HEK293 (cell line): ENCODE data around the gene FAM89A.

Experiments
- CTCF ChIA-PET: fragments of 350-600 bp; formaldehyde crosslinking; extraction: SDS; loops from one replicate; lab custom pipeline; 2021; ENCODE audit warnings: antibody characterized with exemption; lab: Yijun Ruan, JAX
- POLR2A ChIA-PET: fragments of 300-600 bp; formaldehyde crosslinking; extraction: SDS; loops from one replicate; lab custom pipeline; 2020; ENCODE audit warnings: antibody characterized with exemption, inconsistent platforms; lab: Yijun Ruan, JAX
- H3K27ac ChIP-seq: fragments of 200-500 bp; sonication (Bioruptor generic); 2 replicates; pipeline ENCODE4 v1.5.1; 2014; ENCODE audit warnings: low read depth, low read length, control low read depth, inconsistent platforms; ENCODE audit errors: extremely low read depth
- H3K36me3 ChIP-seq, 2 experiments: fragments of 200-500 bp in 1 of 2; sonication (Bioruptor generic) in 1 of 2; 1 replicate in 1 of 2; 2 replicates in 1 of 2; pipeline ENCODE4 v1.5.1; 2014 to 2017; ENCODE audit warnings: inconsistent platforms in 2 of 2, low read length in 2 of 2; ENCODE audit not compliant: control insufficient read depth in 2 of 2, insufficient read depth in 1 of 2
- H3K4me1 ChIP-seq: fragments of 200-500 bp; sonication (Bioruptor generic); 2 replicates; pipeline ENCODE4 v1.5.1; 2014; ENCODE audit warnings: mild to moderate bottlenecking, low read length, inconsistent platforms; ENCODE audit not compliant: control insufficient read depth, insufficient read depth
- H3K4me3 ChIP-seq: 2 replicates; pipeline ENCODE4 v1.5.1; 2011; ENCODE audit warnings: low read depth, mild to moderate bottlenecking, control low read depth, low read length, moderate library complexity
- H3K9me3 ChIP-seq: fragments of 200-500 bp; sonication (Bioruptor generic); 2 replicates; pipeline ENCODE4 v1.5.1; 2014; ENCODE audit warnings: low read depth, low read length, inconsistent platforms; ENCODE audit not compliant: control insufficient read depth, insufficient read depth
- GLIS1 ChIP-seq: fragments of 450-650 bp; formaldehyde crosslinking; IDR thresholded peaks from 2 replicates; pipeline ENCODE4 v1.5.1; 2016; ENCODE audit warnings: missing biosample characterization, missing genetic modification characterization
- SCRT2 ChIP-seq: fragments of 450-650 bp; formaldehyde crosslinking; IDR thresholded peaks from 2 replicates; pipeline ENCODE4 v1.5.1; 2016; ENCODE audit warnings: missing biosample characterization, missing genetic modification characterization
- SP3 ChIP-seq: fragments of 450-650 bp; formaldehyde crosslinking; IDR thresholded peaks from 2 replicates; pipeline ENCODE4 v1.5.1; 2016; ENCODE audit warnings: missing biosample characterization, missing genetic modification characterization
- ZBTB21 ChIP-seq: fragments of 450-650 bp; formaldehyde crosslinking; IDR thresholded peaks from 2 replicates; pipeline ENCODE4 v1.5.1; 2017; ENCODE audit warnings: missing biosample characterization, missing genetic modification characterization
- ZIC2 ChIP-seq: fragments of 450-650 bp; formaldehyde crosslinking; IDR thresholded peaks from 2 replicates; pipeline ENCODE4 v1.5.1; 2016; ENCODE audit warnings: missing biosample characterization, missing genetic modification characterization
- ZNF114 ChIP-seq: fragments of 450-650 bp; formaldehyde crosslinking; IDR thresholded peaks from 2 replicates; pipeline ENCODE4 v1.5.0; 2017; ENCODE audit warnings: missing biosample characterization, missing genetic modification characterization
- ZNF2 ChIP-seq: fragments of 450-650 bp; formaldehyde crosslinking; IDR thresholded peaks from 2 replicates; pipeline ENCODE4 v1.5.1; 2016; ENCODE audit warnings: missing biosample characterization, missing genetic modification characterization
- ZNF211 ChIP-seq: fragments of 450-650 bp; formaldehyde crosslinking; IDR thresholded peaks from 2 replicates; pipeline ENCODE4 v1.5.1; 2016; ENCODE audit warnings: low read depth, missing biosample characterization, missing genetic modification characterization
- ZNF221 ChIP-seq: fragments of 450-650 bp; formaldehyde crosslinking; IDR thresholded peaks from 2 replicates; pipeline ENCODE4 v1.5.1; 2017; ENCODE audit warnings: missing biosample characterization, missing genetic modification characterization, borderline replicate concordance
- ZNF223 ChIP-seq: fragments of 450-650 bp; formaldehyde crosslinking; IDR thresholded peaks from 2 replicates; pipeline ENCODE4 v1.5.1; 2016; ENCODE audit warnings: missing biosample characterization, missing genetic modification characterization
- ZNF248 ChIP-seq: fragments of 450-650 bp; formaldehyde crosslinking; IDR thresholded peaks from 2 replicates; pipeline ENCODE4 v1.5.1; 2017; ENCODE audit warnings: missing biosample characterization, missing genetic modification characterization
- ZNF266 ChIP-seq: fragments of 450-650 bp; formaldehyde crosslinking; IDR thresholded peaks from 2 replicates; pipeline ENCODE4 v1.5.1; 2016; ENCODE audit warnings: missing biosample characterization, missing genetic modification characterization, low read depth
- ZNF274 ChIP-seq, 2 experiments: fragments of 200-500 bp in 1 of 2; fragments of 450-650 bp in 1 of 2; sonication (Bioruptor generic) in 1 of 2; formaldehyde crosslinking in 1 of 2; IDR thresholded peaks; 2 replicates each; pipeline versions ENCODE4 v1.5.1 to v1.6.1; 2014 to 2016; ENCODE audit warnings: borderline replicate concordance in 1 of 2, inconsistent platforms in 1 of 2, low read length in 1 of 2, missing biosample characterization in 1 of 2, missing genetic modification characterization in 1 of 2
- ZNF335 ChIP-seq: fragments of 450-650 bp; formaldehyde crosslinking; conservative IDR thresholded peaks from 2 replicates; pipeline ENCODE4 v1.5.1; 2016; ENCODE audit warnings: missing biosample characterization, missing genetic modification characterization
- ZNF362 ChIP-seq: fragments of 450-650 bp; formaldehyde crosslinking; IDR thresholded peaks from 2 replicates; pipeline ENCODE4 v1.5.1; 2016; ENCODE audit warnings: missing biosample characterization, missing genetic modification characterization
- ZNF394 ChIP-seq: fragments of 450-650 bp; formaldehyde crosslinking; IDR thresholded peaks from 2 replicates; pipeline ENCODE4 v1.5.1; 2016; ENCODE audit warnings: missing biosample characterization, missing genetic modification characterization, mild to moderate bottlenecking, moderate library complexity, borderline replicate concordance
- ZNF610 ChIP-seq: fragments of 450-650 bp; formaldehyde crosslinking; IDR thresholded peaks from 2 replicates; pipeline ENCODE4 v1.5.1; 2016; ENCODE audit warnings: missing biosample characterization, missing genetic modification characterization, borderline replicate concordance
- ZNF645 ChIP-seq: fragments of 450-650 bp; formaldehyde crosslinking; IDR thresholded peaks from 2 replicates; pipeline ENCODE4; 2016; ENCODE audit warnings: missing biosample characterization, missing genetic modification characterization
- ZNF658 ChIP-seq: fragments of 450-650 bp; formaldehyde crosslinking; IDR thresholded peaks from 2 replicates; pipeline ENCODE4; 2016; ENCODE audit warnings: missing biosample characterization, missing genetic modification characterization
- ZNF677 ChIP-seq: fragments of 450-650 bp; IDR thresholded peaks from 2 replicates; pipeline ENCODE4 v1.5.0; 2018; ENCODE audit warnings: missing biosample characterization, mild to moderate bottlenecking, missing genetic modification characterization, moderate library complexity
- ZNF776 ChIP-seq: fragments of 450-650 bp; formaldehyde crosslinking; IDR thresholded peaks from 2 replicates; pipeline ENCODE4 v1.5.0; 2017; ENCODE audit warnings: missing biosample characterization, missing genetic modification characterization, borderline replicate concordance
- ZNF837 ChIP-seq: fragments of 450-650 bp; formaldehyde crosslinking; IDR thresholded peaks from 2 replicates; pipeline ENCODE4 v1.5.1; 2016; ENCODE audit warnings: missing biosample characterization, missing genetic modification characterization
- TF ChIP-seq, protein P1 (sequence below): fragments of 450-650 bp; formaldehyde crosslinking; IDR thresholded peaks from 2 replicates; pipeline ENCODE4 v1.5.1; 2016; ENCODE audit warnings: missing biosample characterization, missing genetic modification characterization
- TF ChIP-seq, protein P2 (sequence below): fragments of 450-650 bp; formaldehyde crosslinking; optimal IDR thresholded peaks from 2 replicates; pipeline ENCODE3; 2016; ENCODE audit warnings: missing biosample characterization, mild to moderate bottlenecking, missing genetic modification characterization

The FAM89A gene

DNA sequence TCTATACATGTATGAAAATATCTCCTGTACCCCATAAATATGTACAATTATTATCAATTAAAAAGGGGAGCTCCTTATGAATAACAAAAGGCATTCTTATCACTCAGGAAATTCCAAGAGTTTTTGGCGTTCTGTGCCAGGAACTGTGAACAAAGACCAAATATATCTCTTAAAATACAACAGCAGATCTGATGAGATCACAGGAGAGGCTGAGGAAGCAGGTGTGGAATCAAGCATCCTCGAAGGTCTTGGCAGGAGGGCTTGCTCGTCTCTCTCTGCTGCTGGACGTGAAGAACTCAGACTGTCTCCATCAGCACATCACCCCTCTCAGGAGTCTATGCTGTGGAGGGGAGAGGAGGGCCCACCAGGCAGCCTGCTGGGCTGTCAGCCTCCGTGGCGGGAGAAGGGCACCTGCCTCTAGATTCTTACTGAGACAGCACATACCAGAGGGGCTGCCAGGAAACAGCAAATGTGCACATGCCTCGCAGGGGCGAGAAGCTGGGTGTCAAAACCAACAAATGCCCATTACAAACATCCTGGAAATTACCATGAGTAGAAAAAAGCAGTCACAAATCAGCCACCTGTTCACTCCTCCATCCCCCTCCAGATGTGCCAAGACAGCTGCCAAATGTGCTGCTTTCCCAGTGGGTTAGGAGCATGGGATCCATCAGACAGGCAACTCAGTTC, 30.8 kb upstream of the FAM89A start:
- ChIA-PET POLR2A (no interaction called here), CTCF (interaction anchor here (0.6 to 1.0 kb wide), 4 partner anchors 12 to 141 kb away, joined by 3 to 8 read pairs (median 3); no protein-coding TSS in a partner anchor)
- H3K4me1 ChIP-seq, result no peaks in the 10 kb centered on the region
- no peaks in the 10 kb centered on the region for H3K9me3 ChIP-seq
- TF ChIP-seq ZNF610 (tag by site-specific recombination) (no peak), SCRT2 (tag by site-specific recombination) (no peak), ZNF2 (tag by site-specific recombination) (no peak), ZNF776 (tag by site-specific recombination) (no peak), ZIC2 (tag by site-specific recombination) (no peak), ZNF658 (tag by site-specific recombination) (no peak), ZNF645 (tag by site-specific recombination) (no peak), ZNF266 (no peak), ZNF362 (no peak), ZNF837 (no peak), ZNF677 (tag by site-specific recombination) (no peak), ZNF335 (tag by site-specific recombination) (no peak), SP3 (no peak)
- TF ChIP-seq, protein P1, sequence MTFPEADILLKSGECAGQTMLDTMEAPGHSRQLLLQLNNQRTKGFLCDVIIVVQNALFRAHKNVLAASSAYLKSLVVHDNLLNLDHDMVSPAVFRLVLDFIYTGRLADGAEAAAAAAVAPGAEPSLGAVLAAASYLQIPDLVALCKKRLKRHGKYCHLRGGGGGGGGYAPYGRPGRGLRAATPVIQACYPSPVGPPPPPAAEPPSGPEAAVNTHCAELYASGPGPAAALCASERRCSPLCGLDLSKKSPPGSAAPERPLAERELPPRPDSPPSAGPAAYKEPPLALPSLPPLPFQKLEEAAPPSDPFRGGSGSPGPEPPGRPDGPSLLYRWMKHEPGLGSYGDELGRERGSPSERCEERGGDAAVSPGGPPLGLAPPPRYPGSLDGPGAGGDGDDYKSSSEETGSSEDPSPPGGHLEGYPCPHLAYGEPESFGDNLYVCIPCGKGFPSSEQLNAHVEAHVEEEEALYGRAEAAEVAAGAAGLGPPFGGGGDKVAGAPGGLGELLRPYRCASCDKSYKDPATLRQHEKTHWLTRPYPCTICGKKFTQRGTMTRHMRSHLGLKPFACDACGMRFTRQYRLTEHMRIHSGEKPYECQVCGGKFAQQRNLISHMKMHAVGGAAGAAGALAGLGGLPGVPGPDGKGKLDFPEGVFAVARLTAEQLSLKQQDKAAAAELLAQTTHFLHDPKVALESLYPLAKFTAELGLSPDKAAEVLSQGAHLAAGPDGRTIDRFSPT (tag by site-specific recombination), result no peak
- H3K4me3 ChIP-seq, result no peak overlapping the region
- H3K27ac ChIP-seq, result no peak overlapping the region
- H3K36me3 ChIP-seq, result no peaks in the 10 kb centered on the region

DNA sequence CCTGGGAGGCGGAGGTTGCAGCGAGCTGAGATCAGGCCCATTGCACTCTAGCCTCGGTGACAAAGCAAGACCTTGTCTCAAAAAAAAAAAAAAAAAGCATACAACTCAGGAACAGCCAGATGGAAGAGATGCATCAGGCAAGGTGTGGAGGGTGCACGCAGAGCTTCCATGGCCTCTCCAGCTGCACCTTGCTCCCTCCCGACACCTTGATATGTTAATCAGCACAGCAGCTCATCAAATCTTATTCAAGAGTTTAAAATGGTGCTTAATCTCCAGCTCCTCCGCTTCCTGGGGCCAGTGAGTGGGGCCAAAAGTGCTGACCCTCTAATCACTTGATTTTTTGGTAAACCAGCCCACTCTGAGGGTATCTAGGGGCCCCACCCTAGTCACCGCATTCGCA, 29.3 kb upstream of the FAM89A start:
- ChIA-PET CTCF (interaction anchor here (0.6 kb wide), 1 partner anchor 282 kb away, joined by 4 read pairs; no protein-coding TSS in a partner anchor), POLR2A (no interaction called here)
- H3K9me3 ChIP-seq, result no peaks in the 10 kb centered on the region
- no peaks in the 10 kb centered on the region for H3K36me3 ChIP-seq
- H3K4me3 ChIP-seq, result no peak overlapping the region
- TF ChIP-seq, protein P2, sequence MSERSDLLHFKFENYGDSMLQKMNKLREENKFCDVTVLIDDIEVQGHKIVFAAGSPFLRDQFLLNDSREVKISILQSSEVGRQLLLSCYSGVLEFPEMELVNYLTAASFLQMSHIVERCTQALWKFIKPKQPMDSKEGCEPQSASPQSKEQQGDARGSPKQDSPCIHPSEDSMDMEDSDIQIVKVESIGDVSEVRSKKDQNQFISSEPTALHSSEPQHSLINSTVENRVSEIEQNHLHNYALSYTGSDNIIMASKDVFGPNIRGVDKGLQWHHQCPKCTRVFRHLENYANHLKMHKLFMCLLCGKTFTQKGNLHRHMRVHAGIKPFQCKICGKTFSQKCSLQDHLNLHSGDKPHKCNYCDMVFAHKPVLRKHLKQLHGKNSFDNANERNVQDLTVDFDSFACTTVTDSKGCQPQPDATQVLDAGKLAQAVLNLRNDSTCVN, result no peak
- TF ChIP-seq, all 188 proteins: peak for 0
- no peak overlapping the region for H3K27ac ChIP-seq
- H3K4me1 ChIP-seq, result no peaks in the 10 kb centered on the region

DNA sequence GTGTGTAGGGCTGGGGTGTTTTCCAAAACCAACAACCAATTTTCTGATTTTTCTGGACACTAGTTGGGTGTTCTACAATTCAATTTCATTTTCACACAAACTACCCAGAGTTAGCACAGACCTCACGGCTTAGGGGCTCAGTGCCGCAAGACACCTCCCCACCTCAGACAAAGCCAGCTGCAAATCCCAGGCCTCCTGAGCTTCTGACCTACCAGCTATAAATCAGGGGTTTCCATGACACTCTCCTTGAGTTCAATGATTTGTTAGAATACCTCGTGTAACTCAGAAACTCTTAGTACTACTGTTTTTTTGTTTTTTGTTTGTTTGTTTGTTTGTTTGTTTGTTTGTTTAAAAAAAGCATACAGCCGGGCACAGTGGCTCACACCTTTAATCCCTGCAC, 28.7 kb upstream of the FAM89A start:
- CTCF ChIA-PET, result interaction anchor here (0.7 kb wide), 1 partner anchor 56 kb away, joined by 3 read pairs; no protein-coding TSS in a partner anchor
- H3K4me1 ChIP-seq, result no peaks in the 10 kb centered on the region
- no peak overlapping the region for H3K27ac ChIP-seq
- H3K4me3 ChIP-seq, result no peak overlapping the region
- POLR2A ChIA-PET, result no interaction called here
- no peaks in the 10 kb centered on the region for H3K9me3 ChIP-seq
- no peaks in the 10 kb centered on the region for H3K36me3 ChIP-seq
- no peak for TF ChIP-seq ZBTB21 (tag by site-specific recombination)
- no peak for TF ChIP-seq SCRT2 (tag by site-specific recombination)
- no peak for TF ChIP-seq ZNF248 (tag by site-specific recombination)
- no peak for TF ChIP-seq GLIS1 (tag by site-specific recombination)
- no peak for TF ChIP-seq ZNF211 (tag by site-specific recombination)
- TF ChIP-seq ZNF274 (IDR thresholded peaks at IDR 0.05; ENCODE audit: low read length), result no peak
- TF ChIP-seq ZNF274 (tag by site-specific recombination; IDR thresholded peaks at IDR 0.05; ENCODE audit: borderline replicate concordance), result no peak
- TF ChIP-seq ZNF394 (tag by site-specific recombination), result no peak
- TF ChIP-seq ZNF223 (tag by site-specific recombination), result no peak
- TF ChIP-seq ZNF114, result no peak
- no peak for TF ChIP-seq ZNF221 (tag by site-specific recombination)
